OCI-LY7 (cell line): ENCODE results near the gene SLC66A2.

Source experiments
- EZH2phosphoT487 ChIP-seq: fragments of 200-600 bp; sonication (generic); IDR thresholded peaks from 2 replicates; pipeline ENCODE4 v1.6.1; 2018; ENCODE audit warnings: low read depth, borderline replicate concordance, mild to moderate bottlenecking, mixed run types, antibody characterized with exemption, low read length, moderate library complexity, mixed read lengths
- TF ChIP-seq, protein P1 (sequence below): fragments of 200-600 bp; sonication (generic); conservative IDR thresholded peaks from 2 replicates; pipeline ENCODE4 v1.5.1; 2014; ENCODE audit warnings: mild to moderate bottlenecking, antibody characterized with exemption, low read length, moderate library complexity, mixed read lengths

GRCh38 chr18:79988451-79989194, 37.2 kb upstream of the SLC66A2 start, which contains the start of gene TXNL4A:
- no peak for TF ChIP-seq EZH2phosphoT487
- TF ChIP-seq, protein P1, sequence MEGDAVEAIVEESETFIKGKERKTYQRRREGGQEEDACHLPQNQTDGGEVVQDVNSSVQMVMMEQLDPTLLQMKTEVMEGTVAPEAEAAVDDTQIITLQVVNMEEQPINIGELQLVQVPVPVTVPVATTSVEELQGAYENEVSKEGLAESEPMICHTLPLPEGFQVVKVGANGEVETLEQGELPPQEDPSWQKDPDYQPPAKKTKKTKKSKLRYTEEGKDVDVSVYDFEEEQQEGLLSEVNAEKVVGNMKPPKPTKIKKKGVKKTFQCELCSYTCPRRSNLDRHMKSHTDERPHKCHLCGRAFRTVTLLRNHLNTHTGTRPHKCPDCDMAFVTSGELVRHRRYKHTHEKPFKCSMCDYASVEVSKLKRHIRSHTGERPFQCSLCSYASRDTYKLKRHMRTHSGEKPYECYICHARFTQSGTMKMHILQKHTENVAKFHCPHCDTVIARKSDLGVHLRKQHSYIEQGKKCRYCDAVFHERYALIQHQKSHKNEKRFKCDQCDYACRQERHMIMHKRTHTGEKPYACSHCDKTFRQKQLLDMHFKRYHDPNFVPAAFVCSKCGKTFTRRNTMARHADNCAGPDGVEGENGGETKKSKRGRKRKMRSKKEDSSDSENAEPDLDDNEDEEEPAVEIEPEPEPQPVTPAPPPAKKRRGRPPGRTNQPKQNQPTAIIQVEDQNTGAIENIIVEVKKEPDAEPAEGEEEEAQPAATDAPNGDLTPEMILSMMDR, result no peak
